ENCODE data around the gene APH1B.

The APH1B gene

DNA sequence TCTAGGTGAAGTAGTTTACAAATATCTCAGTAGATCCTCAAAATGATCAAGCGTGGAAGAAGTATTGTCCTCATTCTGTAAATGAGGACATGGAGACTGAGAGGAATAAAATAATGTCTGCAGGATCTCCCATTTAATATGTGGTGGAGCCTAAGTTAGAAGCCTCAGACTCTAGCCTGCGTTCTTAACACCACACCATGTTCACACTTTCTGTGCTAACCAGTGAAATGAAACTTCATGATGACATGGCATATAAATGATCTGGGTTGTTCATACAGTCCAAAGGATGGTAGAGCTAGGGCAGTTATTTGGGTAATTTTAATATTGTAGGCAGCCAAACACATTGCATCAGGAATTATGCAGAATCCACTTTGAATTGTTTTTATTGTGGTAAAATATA lies 25.1 kb upstream of the APH1B start:
- no peak for DNase-seq

DNA sequence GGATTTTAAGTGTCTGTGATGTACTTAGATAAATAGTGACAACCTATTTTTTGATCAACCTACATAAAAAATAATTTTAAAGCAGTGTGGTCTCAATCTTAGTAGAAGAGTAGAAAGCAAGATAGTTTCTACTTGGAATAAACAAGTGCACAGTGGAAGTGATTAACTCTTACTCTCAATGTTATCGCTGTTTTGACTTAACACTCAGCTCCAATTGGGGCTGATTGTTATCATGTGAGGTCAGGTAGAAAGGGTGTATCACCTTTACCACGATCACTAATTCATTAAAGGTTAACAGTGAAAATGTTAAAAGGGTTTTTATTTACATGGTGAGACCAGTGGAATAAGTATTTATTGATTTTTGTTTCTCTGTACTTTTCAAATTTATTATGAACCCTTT lies 22.4 kb upstream of the APH1B start:
- no peak for DNase-seq

DNA sequence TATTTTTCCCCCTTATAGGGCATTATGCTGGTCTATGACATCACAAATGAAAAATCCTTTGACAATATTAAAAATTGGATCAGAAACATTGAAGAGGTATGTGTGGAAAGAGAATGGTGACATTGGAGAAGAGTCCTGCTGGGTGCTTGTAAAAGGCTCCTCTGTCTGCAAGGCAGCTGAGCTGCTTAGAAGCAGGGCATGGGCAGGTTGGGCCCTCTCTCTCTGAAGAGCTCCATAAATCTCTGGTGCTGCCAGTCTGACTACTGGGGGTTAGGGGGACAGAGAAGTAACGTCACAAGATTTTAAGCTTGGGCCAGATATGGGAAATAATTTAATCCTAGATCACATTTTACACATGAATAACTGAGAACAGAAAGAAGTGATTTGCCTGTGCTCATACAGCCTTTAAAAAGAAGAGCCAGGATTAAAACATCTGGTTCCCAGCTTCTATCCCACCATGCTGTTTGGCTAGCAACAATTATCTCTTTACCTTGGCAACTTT lies 21.9 kb upstream of the APH1B start:
- DNase-seq: no peak

DNA sequence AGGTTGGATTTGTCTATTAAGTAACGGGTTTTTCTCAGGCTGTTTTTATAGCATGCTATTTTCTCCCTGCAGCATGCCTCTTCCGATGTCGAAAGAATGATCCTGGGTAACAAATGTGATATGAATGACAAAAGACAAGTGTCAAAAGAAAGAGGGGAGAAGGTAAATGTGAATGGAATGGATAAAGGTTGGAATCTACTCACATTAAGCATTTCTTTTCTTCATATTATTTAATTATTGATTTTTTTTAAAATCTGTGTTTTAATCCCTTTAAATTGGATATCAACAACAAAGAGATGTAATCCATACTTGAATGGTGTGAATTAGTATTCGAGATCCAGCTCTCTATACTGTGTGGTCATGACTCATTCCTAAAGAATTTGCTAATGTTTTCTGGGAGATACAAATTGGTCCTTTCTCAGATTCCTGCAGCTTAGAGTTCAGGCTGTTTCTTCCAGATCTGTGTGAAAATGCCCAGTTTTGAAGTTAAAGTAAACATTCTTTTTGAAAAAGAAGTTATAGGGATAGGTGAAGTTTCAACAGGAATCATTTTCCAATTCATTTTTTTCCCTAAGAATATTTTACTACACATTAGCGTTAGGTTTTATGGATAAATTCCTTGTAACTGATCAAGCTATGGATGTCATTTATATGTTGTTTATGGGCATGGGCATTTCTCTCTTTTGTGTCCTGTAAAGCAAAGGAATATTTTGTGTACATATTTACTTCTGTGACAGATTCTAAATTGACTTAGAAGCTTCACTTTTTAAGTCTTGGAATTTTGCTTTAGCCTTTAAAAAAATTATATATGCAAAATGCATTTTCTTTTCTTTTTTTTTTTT lies 20.8 kb upstream of the APH1B start:
- DNase-seq: no peak

DNA sequence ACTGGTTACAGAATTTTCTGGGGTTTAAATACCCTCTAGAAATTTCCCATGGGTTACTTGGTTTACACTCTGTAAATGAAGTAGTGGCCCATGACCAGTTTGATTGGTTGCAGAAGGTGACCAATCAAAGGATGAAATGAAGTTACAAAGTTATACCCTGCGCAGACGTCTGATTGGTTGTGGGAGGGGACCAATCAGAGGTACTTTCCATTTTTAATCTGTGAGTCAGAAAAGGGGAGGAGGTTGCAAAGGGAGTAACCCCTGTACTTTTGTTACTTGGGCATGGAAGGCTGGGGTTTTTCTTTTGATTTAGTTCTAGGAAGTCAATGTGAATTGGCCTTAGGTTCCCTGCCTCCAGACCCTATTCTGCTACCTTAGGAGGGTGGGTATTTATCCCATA lies 18.7 kb upstream of the APH1B start:
- DNase-seq: no peak

DNA sequence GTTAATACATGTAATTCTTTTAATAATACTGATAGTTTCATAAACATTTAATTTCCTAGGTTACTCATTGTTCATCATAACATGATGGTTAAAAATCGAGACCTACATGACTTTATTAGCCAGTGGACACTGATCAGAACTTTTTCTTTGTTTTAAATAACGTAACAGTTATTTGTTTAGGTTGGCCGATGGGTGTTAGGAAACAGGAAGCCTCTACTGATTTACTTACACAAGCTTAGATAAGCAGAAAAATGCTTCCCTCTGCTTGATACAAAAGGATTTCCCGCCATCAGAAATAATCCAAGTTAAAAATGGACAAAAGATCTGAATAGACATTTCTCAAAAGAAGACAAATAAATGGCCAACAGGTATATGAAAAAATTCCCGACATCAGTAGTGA lies 16.6 kb upstream of the APH1B start:
- DNase-seq: no peak

DNA sequence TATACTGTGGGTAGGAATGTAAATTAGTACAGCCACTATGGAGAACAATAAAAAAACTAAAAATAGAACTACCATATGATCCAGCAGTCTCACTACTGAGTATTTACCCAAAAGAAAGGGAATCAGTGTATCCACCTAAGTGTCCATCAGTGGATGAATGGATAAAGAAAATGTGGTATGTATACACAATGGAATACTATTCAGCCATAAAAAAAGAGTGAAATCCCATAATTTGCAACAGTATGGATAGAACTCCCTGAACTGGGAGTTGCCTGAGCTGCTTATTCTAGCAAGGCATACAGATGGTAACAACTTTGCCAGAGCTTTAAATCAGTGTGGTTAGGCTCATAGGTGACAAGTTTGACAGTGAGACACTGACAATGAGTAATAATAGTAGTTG lies 16.1 kb upstream of the APH1B start:
- DNase-seq: no peak

DNA sequence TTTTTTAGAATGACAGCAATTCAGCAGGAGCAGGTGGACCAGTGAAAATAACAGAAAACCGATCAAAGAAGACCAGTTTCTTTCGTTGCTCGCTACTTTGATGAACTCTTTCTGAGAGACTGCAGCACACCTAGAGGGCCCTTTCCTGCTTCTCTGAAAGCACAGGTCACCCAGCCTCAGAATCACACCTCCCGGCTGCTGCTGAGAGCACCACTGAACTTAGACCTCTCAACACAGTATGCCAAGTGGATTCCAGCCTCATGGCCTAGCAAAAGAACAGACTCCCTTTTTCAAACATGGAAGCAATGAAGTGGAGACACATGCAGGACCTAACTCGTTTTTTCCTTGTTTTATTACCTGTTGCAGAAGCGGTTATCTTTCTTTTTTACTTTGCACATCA lies 13.9 kb upstream of the APH1B start:
- no peak for DNase-seq

DNA sequence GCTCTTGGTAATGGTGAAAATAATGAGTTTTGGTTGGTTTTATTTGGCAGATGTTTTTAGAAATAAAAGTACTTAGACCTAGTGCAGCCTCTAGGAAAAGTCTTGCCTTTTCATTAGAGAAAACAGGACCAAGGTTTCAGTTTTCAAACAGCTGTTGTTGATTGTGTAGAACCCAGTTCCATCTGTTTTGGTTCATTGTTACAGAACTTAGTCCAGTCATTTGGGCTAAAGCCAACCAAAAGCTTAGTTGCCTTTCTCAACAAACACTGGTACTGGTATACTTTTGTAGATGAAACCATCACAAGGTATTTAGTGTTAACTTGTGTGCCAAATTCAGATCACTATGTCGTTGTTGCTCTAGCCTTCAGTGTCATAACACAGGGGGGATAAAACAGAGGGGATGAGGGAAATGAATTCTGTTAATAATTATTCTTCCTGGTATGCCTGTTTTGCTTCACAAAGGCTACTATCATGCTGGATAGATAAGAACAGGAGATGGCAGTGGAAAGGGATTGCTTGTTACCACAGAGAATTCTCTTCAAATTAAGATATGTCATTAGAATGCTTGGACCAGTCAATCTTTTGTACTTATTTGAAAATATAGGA lies 12.6 kb upstream of the APH1B start:
- no peak for DNase-seq

DNA sequence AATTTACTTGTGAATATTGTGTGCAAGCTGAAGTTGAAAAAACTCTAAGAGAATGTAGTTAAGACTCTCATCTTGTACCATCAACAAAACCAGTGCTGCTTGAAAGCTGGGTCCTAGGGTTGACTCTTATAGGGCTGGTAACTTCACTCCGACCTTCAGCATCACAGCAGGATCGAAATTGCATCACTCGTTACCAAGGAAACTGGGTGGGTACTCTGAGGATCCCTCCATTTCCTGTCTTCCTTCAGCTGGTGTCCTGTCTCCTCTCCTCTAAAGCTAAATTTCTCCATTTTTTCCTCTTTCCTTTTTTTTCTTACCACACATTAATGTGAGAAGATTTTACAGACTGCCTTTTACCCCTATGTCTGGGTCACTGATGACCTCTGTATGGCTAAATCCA lies 3.0 kb upstream of the APH1B start:
- no peak for DNase-seq

DNA sequence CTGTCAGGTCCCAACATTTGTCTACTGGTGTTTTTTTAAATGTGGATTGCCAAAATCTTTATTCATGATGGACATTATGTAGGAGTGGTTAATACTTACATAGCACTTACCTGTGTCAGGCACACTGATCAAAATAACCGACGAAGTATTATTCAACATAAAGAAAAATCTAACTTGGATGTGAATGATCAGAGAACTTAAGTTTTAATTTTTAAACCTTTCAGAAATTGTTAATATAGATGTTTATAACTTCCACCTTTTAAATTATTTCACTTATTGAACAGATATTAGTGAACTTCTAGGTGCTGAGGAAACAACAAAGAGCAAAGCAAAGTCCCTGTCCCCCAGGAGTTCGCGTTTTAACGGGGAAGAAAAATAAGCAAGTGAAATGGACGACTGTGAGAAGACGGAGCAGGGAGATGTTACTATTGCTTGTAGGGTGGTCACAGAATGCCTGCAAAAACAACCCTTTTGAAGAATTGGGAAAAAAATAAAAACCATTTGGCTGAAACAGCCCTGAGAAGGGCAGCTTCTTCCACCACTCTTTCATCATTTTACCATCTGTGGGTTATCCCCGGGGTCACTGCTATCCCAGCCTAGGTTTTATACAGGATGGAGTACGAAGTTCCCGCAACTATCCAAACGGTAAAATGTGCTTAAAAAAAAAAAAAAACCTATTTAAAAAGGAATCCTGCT lies 915 bp upstream of the APH1B start:
- DNase-seq: peak in 1 of 56 donors; percentile 49

DNA sequence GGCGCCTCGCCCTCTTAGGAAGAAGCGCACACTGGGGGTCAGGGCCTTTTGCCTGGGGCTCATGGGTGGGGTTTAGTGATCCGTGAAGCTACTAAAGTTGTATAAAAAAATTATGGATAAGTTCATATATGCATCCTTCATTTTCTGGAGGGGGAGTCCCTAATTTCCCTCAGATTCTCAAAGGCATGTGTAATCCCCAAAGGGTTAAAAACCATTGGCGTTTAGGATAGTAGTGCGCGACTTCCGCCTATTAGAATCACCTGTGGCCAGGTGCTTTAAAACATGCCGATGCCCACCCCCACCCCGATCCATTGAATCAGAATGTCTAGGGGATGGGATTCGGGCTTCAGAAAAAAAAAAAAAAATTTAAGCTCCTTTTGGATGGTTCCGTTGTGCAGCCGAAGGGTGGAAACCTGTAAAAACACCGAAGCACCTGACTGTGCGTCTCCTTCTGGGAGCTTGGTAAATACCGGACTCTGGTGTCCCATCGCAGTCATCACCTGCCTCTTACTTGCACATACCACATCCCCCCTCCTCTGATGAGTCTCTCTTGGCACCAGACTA lies 570 bp downstream of the APH1B start:
- peak in 16 of 56 donors; percentile 4 to 46 (median 15) for DNase-seq

DNA sequence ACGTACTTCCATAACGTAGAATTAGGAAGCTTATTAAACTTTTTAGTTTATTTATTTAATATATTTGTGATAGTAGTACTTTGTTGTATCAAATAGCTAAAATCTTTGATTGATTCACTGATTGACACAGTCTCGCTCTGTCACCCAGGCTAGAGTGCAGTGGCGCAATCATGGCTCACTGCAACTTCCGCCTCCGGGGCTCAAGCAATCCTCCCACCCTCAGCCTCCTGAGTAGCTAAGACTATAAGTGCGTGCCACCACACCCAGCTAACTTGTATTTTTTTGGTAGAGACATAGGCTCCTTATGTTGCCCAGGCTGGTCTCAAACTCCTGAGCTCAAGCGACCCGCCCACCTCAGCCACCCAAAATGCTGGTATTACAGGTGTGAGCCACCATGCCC lies 5.7 kb downstream of the APH1B start:
- peak in 2 of 56 donors; percentile 2 to 3 for DNase-seq

DNA sequence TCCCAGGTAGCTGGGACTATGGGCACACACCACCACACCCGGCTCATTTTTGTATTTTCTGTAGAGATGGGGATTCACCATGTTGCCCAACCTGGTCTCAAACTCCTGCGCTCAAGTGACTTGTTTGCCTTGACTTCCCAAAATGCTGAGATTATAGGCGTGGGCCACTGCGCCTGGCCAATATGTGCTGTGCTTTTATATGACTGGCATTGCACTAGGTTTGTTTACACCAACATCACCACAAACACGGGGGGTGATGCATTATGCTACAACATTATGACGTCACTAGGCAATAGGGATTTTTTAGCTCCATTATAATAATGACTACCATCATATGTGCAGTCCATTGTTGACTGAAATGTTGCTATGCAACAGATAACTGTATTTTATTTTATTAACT lies 6.9 kb downstream of the APH1B start:
- DNase-seq: no peak

DNA sequence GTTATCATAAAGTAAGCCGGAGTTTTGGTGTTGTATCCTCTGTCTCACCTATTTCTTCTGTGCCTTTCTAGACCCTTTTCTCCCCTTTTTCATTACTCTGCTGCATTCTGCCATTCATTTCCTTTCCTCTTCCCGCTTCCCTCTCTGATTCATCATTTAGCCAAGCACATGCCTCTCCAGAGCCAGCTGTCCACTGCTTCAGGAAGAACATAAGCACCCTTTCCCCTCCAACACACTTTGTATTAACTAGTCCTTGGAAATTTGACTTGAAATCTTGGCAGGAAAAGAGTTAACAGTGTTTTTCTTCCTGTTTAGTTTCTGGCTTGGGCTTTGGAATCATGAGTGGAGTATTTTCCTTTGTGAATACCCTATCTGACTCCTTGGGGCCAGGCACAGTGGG lies 9.7 kb downstream of the APH1B start:
- no peak for DNase-seq

DNA sequence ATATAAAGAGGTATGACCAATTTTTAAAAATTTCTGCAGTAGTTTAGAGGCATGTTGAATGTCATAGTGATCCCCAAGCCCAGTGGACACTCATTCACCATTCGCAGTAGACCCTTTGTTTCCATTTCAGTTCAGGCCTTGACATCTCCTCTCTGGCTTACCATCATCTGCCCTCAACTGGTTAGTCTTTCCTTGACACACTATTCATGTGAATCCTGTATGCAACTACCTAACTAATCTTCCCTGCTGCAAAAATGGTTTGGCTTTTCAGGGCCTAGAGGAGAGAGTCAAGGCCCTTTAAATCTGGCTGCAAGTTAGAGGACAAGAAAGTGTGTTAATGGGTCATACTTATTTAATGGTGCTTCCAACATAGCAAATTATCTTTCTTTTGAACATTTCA lies 10.9 kb downstream of the APH1B start:
- no peak for DNase-seq

DNA sequence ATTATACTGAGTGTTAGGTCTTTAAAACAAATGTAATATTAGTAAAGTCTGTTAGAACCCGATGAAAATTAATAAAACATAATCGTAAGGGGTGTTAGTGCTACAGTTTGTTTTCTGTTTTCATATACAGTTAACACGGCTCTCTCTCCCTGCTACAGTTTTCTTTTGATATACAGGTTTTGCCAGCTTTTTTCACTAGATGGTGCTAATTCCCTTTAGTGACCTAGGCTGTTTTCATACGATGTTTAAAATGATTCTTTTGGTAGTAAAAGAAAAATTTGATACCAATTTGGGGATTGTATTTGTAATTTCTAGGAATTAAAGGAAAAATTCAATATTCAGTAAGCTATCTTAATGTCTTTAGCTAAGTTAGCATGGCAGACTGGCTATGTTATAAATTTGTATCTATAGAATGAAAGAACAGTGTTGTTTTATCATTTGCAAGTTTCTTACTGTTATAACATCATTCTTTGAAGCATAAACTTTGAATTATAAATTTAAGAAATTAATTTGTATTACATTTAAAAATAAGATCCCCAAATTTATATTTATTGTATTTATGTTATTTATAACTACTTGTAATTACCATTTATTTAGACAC lies 11.5 kb downstream of the APH1B start:
- no peak for DNase-seq

DNA sequence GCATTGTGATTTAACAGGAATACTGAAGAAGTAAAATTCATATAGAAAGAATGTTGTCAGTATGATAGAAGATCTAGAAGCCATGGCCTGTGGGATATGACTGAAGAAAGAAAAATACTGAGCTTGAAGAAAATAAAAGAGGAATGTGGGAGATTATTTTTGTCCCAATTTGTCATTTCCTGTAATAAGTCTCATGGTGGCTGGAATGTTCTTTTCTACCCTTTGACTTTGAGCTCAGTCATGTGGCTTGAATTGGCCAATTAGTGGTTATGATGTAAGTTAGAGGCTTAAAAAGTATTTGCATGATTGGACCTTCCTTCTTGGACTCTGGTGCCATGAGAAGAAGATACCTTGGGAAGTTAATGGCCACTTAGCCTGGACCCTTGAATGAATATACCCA lies 14.1 kb downstream of the APH1B start:
- DNase-seq: no peak

DNA sequence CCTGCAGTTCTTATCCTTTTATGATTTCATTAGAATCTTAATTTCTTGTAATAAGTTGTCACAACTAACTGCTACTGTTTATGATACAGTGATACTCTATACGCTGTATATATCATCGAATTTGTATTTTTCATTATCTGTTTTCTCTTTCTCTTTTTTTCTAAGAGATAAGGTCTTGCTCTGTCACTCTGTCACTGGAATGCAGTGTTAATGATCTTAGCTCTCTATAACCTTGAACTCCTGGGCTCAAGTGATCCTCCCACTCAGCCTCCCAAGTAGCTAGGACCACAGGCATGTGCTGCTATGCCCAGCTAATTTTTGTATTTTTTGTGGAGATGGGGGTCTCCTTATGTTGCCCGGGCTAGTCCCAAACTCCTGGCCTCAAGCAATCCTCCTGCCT lies 14.8 kb downstream of the APH1B start:
- no peak for DNase-seq

DNA sequence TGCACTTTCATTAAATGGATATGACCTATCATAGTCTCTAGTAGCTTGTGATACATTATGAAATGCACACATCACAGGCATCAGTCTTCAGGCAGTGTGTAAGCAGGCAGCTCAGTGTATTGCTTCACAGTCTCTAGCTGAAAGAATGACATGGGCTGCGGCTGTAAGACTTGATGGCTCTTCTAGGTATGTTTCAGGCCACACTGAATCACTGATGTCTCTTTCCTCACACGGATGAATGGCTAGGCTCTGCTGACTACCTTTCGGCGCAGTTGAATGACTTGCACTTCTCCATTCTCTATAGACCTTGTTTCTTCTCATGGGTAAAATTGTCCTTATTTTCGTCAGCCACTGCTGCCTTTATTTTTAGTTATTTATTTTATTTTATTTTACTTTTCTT lies 15.4 kb downstream of the APH1B start:
- no peak for DNase-seq

DNA sequence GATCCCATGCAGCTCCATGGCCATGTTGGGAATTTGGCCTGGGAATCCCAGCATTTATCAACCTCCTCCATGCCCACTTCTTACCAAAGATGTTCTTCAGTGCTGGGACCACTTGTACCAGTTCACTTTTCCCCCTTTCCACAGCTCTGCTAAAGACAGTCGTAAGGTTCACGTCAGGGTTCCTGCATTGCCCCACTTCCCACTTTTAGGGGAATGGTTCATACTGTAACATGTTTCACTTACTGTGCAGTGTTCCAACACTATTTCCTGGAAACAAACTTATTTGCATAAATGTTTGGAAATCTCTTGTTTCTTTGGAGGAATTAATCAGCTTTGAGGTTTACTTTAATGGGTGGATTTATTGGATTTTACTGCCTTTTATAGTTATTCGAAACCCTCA lies 17.0 kb downstream of the APH1B start:
- no peak for DNase-seq

DNA sequence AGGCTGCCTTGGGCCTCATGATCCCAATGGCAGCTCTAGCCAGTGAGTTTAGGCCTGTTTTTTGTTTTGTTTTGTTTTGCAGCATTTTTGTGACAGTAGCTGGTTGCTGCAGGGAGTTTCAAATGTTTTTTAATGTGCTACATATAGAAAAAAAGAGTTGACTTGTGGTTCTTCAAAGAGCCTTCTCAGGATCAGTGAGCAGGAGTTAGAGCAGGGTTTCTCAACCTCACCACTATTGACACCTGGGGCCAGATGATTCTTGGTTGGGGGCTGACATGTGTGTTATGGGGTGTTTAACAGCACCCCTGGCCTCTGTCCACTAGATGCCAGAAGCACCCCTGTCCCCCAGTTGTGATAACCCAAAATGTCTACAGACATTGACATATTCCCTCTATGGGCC lies 17.9 kb downstream of the APH1B start:
- DNase-seq: no peak
